Central memory CD8-positive, alpha-beta T cell (primary cell): ENCODE measurements around the gene USP17L21.
A peak's percentile ranks its signal among the peaks of the same experiment; 100 is the strongest.
"Not testable (repeated sequence)": the region's sequence is repeated elsewhere in the genome, so short reads cannot be mapped to it uniquely, and the experiment has no call there.

Experiments
- ATAC-seq: fragments of 150-1000 bp; cut with Tn5 transposase; replicated peaks from 2 replicates; pipeline ENCODE4 v1.10.0; 2022; ENCODE audit warnings: mild to moderate bottlenecking, moderate FRiP score, moderate number of reproducible peaks; ENCODE audit not compliant: poor library complexity, severe bottlenecking; ENCODE audit errors: extremely low read depth
- DNase-seq, 2 donors: peaks; one replicate each; pipeline ENCODE4 v3.0.0; 2021; ENCODE audit warnings: low spot score in 2 of 2
- H3K27ac Mint-ChIP-seq: one replicate; pipeline ENCODE4 v1.8.0; 2022; ENCODE audit warnings: low read depth, mild to moderate bottlenecking, moderate library complexity, mixed read lengths
- H3K27me3 Mint-ChIP-seq: one replicate; pipeline ENCODE4 v1.8.0; 2022; ENCODE audit warnings: mixed read lengths
- H3K36me3 Mint-ChIP-seq: one replicate; pipeline ENCODE4 v1.8.0; 2022; ENCODE audit warnings: mild to moderate bottlenecking, moderate library complexity, mixed read lengths; ENCODE audit not compliant: insufficient read depth
- H3K4me1 Mint-ChIP-seq: one replicate; pipeline ENCODE4 v1.8.0; 2022; ENCODE audit warnings: mixed read lengths
- H3K4me3 Mint-ChIP-seq: one replicate; pipeline ENCODE4 v1.8.0; 2022; ENCODE audit warnings: mild to moderate bottlenecking, moderate library complexity, mixed read lengths
- H3K9me3 Mint-ChIP-seq: one replicate; pipeline ENCODE4 v1.8.0; 2022; ENCODE audit warnings: mixed read lengths

The USP17L21 gene

DNA sequence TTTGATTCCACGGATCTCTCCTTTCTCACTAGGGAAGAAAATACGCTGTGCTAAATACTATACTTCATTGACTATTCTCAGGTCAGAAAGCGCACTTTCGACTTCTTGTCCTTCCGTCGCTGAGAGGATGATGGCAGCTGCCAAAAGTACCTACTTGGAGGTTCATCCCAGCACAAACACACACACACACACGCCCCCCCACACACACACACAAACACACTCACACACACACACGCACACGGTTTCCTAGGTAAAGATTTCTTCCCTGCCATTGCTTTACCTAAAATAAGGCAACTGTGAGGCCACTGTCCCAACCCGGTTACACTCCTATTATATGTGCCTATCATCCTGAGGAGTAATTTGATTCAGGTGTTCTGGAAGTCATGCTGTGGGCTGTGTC is 9.0 kb downstream of the USP17L21 start:
- H3K27ac Mint-ChIP-seq, ATAC-seq, H3K9me3 Mint-ChIP-seq, H3K4me1 Mint-ChIP-seq, H3K4me3 Mint-ChIP-seq, H3K36me3 Mint-ChIP-seq, H3K27me3 Mint-ChIP-seq: not testable (repeated sequence)
- DNase-seq = peak; percentile 10 to 18
